Measurements from ENCODE around the gene OBSL1. TPM values are rescaled to one million over a fixed set of nuclear protein-coding genes. Genes with fewer than 3 reads are reported as not detected.

Gene OBSL1
- total RNA-seq, 1 experiment from 2014 or later, result 76.5 TPM

GRCh38 chr2:219567131-219567530 is 4.2 kb downstream of the OBSL1 start:
- no TSS peak for BruUV-seq (replicated peaks)
- Mint-ChIP-seq H3K9me3 (ENCODE audit: low read depth, unreplicated experiment) (no peaks in the 10 kb centered on the region), H3K27me3 (ENCODE audit: unreplicated experiment) (no peaks in the 10 kb centered on the region), H3K36me3 (ENCODE audit: insufficient read depth, unreplicated experiment) (peaks cover 46% of the 10 kb centered on the region), H3K27ac (ENCODE audit: unreplicated experiment) (no peak overlapping the region), H3K4me1 (ENCODE audit: low read depth, unreplicated experiment) (peaks cover 8% of the 10 kb centered on the region), H3K4me3 (ENCODE audit: low read depth, unreplicated experiment) (no peak overlapping the region)
- DNase-seq, result no peak
- intact Hi-C loops (cut with micrococcal nuclease; ENCODE audit: unreplicated experiment), result no loop called here
- CTCF ChIA-PET, result no interaction called here
- no peak for TF ChIP-seq CTCF (IDR thresholded peaks at IDR 0.05; ENCODE audit: unreplicated experiment)

- no peak overlapping the region for H3K27ac Mint-ChIP-seq (ENCODE audit: unreplicated experiment)
- no peaks in the 10 kb centered on the region for H3K27me3 Mint-ChIP-seq (ENCODE audit: unreplicated experiment)
- no peak for TF ChIP-seq CTCF (IDR thresholded peaks at IDR 0.05; ENCODE audit: unreplicated experiment)
- peaks cover 41% of the 10 kb centered on the region for H3K36me3 Mint-ChIP-seq (ENCODE audit: insufficient read depth, unreplicated experiment)
- CTCF ChIA-PET, result no interaction called here
- H3K4me1 Mint-ChIP-seq (ENCODE audit: low read depth, unreplicated experiment), result peaks cover 3% of the 10 kb centered on the region
- DNase-seq, result no peak
- no peaks in the 10 kb centered on the region for H3K9me3 Mint-ChIP-seq (ENCODE audit: low read depth, unreplicated experiment)
- no peak overlapping the region for H3K4me3 Mint-ChIP-seq (ENCODE audit: low read depth, unreplicated experiment)
- intact Hi-C loops (cut with micrococcal nuclease; ENCODE audit: unreplicated experiment), result no loop called here
- BruUV-seq (replicated peaks), result no TSS peak
Measured at GRCh38 chr2:219566640-219567039, 4.7 kb downstream of the OBSL1 start.

GRCh38 chr2:219565130-219566080 is 5.9 kb downstream of the OBSL1 start:
- no peak for TF ChIP-seq CTCF (IDR thresholded peaks at IDR 0.05; ENCODE audit: unreplicated experiment)
- DNase-seq, result no peak
- H3K27ac Mint-ChIP-seq (ENCODE audit: unreplicated experiment), result no peak overlapping the region
- H3K27me3 Mint-ChIP-seq (ENCODE audit: unreplicated experiment), result no peaks in the 10 kb centered on the region
- intact Hi-C loops (cut with micrococcal nuclease; ENCODE audit: unreplicated experiment), result no loop called here
- H3K4me3 Mint-ChIP-seq (ENCODE audit: low read depth, unreplicated experiment), result no peak overlapping the region
- no TSS peak for BruUV-seq (replicated peaks)
- peaks cover 29% of the 10 kb centered on the region for H3K36me3 Mint-ChIP-seq (ENCODE audit: insufficient read depth, unreplicated experiment)
- CTCF ChIA-PET, result interaction anchor here (0.7 kb wide), 1 partner anchor 14 kb away, joined by 3 read pairs; no protein-coding TSS in a partner anchor
- no peaks in the 10 kb centered on the region for H3K4me1 Mint-ChIP-seq (ENCODE audit: low read depth, unreplicated experiment)
- no peaks in the 10 kb centered on the region for H3K9me3 Mint-ChIP-seq (ENCODE audit: low read depth, unreplicated experiment)

GRCh38 chr2:219563271-219563928 is 7.9 kb downstream of the OBSL1 start:
- Mint-ChIP-seq H3K36me3 (ENCODE audit: insufficient read depth, unreplicated experiment) (peaks cover 18% of the 10 kb centered on the region), H3K27ac (ENCODE audit: unreplicated experiment) (peak overlapping the region; percentile 45), H3K27me3 (ENCODE audit: unreplicated experiment) (no peaks in the 10 kb centered on the region), H3K4me3 (ENCODE audit: low read depth, unreplicated experiment) (no peak overlapping the region), H3K9me3 (ENCODE audit: low read depth, unreplicated experiment) (no peaks in the 10 kb centered on the region), H3K4me1 (ENCODE audit: low read depth, unreplicated experiment) (no peaks in the 10 kb centered on the region)
- no peak for DNase-seq
- no TSS peak for BruUV-seq (replicated peaks)
- CTCF ChIA-PET, result no interaction called here
- no peak for TF ChIP-seq CTCF (IDR thresholded peaks at IDR 0.05; ENCODE audit: unreplicated experiment)
- intact Hi-C loops (cut with micrococcal nuclease; ENCODE audit: unreplicated experiment), result no loop called here

All from Calu3 (cell line).